Cardiac fibroblast (primary cell): ENCODE measurements around the gene STK10.
A peak's percentile ranks its signal among the peaks of the same experiment; 100 is the strongest.

Experiments
- DNase-seq, 2 donors: peaks; one replicate each; pipeline versions ENCODE4 v3.0.0 to v3.0.0-alpha.2; 2010; ENCODE audit warnings: low read depth in 2 of 2
- H3K4me3 ChIP-seq, 2 donors: replicated peaks in 1 of 2; 1 replicate in 1 of 2; 2 replicates in 1 of 2; pipeline ENCODE4 v1.5.1; 2011; ENCODE audit warnings: low read depth in 2 of 2, low read length in 2 of 2, mild to moderate bottlenecking in 2 of 2, moderate library complexity in 1 of 2
- CTCF ChIP-seq: IDR thresholded peaks from one replicate; pipeline ENCODE4 v1.5.1; 2011; ENCODE audit warnings: low read depth, mild to moderate bottlenecking, low read length, inconsistent platforms

Gene STK10

GRCh38 chr5:172188033-172188892, at the start of gene STK10:
Gene STK10, minus strand, starts transcription at chr5:172188224. Its CDS starts 182 bp downstream, at chr5:172188042.
- H3K4me3 ChIP-seq = peak within 1 kb of the TSS; percentile 96 to 97
- DNase-seq = peak; percentile 88 to 97
- peak; percentile 69 for TF ChIP-seq CTCF

GRCh38 chr5:172235827-172236736, 48.1 kb upstream of the STK10 start:
- DNase-seq = no peak
- no peak for TF ChIP-seq CTCF
- no peak overlapping the region for H3K4me3 ChIP-seq

GRCh38 chr5:172235132-172235780, 47.2 kb upstream of the STK10 start:
- DNase-seq = peak in 1 of 2 donors; percentile 34
- TF ChIP-seq CTCF = no peak
- no peak overlapping the region for H3K4me3 ChIP-seq

GRCh38 chr5:172234031-172234430, 46.0 kb upstream of the STK10 start:
- DNase-seq = no peak
- no peak overlapping the region for H3K4me3 ChIP-seq
- TF ChIP-seq CTCF = no peak

- no peak overlapping the region for H3K4me3 ChIP-seq
- no peak for DNase-seq
- no peak for TF ChIP-seq CTCF
Observed at GRCh38 chr5:172229904-172230303, 41.9 kb upstream of the STK10 start.

- no peak overlapping the region for H3K4me3 ChIP-seq
- TF ChIP-seq CTCF = no peak
- no peak for DNase-seq
Observed at GRCh38 chr5:172224996-172225395, 37.0 kb upstream of the STK10 start.
